GM19372 (cell line): ENCODE measurements around the gene LPO.

Source experiments
- ATAC-seq: cut with Tn5 transposase; IDR thresholded peaks from one replicate; pipeline ENCODE4 v1.9.1; 2021; ENCODE audit warnings: mild to moderate bottlenecking, low read depth, moderate library complexity; ENCODE audit not compliant: unreplicated experiment

LPO gene

DNA sequence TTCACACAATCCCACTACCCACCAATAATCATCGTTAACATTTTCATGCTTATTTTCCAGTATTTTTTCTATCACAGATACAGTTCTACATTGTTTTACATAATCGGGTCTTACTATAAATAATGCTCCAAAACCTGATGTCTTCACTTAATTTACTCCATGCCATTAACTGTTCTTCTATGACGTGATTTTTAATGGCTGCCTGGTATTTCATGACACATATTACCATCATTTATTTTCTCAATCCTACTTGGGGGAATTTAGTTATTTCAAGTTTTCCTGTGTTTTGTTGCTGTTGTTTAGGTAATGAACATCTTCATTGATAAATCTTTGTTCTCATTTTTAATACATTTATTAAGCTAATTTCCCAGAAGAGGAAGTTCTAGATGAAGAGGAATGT is 14.7 kb downstream of the LPO start:
- no peak for ATAC-seq

DNA sequence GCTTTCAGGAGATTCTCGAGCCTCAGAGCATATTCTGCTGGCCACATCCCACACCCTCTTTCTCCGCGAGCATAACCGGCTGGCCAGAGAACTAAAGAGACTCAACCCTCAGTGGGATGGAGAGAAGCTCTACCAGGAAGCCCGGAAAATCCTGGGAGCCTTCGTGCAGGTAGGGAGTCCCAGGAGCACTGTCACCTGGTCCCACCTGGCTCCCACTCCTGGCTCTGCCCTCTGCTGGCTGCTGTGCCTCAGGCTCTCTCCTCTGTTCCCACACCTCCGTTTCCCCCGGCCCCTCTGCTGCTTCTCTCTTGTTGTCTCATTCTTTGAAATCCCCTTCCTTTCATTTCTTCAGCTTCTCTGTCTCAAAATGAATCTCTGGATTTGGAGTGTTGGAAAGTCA is 16.4 kb downstream of the LPO start:
- no peak for ATAC-seq

DNA sequence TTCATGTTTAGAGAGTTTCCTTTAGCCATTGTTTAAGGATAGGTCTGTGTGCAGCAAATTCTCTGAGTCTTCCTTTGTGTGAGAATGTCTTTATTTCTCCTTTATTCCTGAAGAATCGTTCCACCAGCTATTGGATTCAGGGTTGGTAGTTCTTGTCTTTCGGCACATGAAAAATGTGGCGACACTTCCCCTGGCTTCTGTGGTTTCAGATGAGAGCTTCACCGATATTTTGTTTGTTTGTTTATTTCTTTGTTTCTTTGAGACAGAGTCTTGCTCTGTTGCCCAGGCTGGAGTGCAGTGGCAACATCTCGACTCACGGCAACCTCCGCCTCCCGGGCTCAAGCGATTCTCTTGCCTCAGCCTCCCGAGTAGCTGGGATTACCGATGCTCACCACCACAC is 23.8 kb downstream of the LPO start:
- no peak for ATAC-seq

DNA sequence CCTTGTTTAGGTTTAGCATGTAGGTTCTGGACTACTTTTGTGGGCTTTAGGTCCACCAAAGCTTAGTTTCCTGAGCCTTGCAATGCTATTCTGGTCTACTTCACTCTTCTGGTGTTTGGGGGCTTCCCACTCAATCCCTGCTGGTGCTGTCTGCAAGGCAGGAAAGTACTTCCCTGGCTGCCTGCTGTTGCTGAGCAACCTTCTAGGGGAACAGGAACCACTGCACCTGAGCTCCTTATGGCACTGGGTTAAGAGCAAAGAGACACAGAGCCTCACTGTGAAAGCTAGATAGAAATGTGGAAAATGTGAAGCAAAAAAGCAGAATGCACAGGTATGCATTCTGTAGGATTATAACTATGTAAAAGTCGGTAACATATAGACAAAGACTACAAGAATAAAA is 25.4 kb downstream of the LPO start:
- ATAC-seq = no peak

DNA sequence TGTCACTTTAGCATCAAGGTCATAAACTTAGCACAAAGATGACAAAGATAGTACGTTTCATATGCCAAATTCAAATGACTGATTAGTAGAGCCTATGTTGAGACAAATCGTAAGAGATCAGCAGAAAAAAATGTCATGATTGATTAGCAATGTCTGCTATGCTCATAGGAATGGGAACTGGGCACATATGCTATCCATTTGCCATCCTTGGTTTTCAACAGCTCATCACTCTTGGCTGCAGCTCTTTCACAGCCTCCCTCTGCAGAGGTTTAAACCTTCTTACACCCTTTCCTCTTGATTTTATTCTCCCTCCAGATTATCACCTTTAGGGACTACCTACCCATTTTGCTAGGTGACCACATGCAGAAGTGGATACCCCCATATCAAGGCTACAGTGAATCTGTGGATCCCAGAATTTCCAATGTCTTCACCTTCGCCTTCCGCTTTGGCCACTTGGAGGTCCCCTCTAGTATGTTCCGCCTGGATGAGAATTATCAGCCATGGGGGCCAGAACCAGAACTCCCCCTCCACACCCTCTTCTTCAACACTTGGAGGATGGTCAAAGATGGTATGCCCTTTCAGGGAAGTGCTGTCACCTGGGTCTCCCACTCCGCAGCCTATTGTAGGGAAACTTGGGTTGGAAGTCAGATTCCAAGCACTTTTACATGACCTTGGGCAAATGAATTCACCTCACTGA is 26.2 kb downstream of the LPO start:
- no peak for ATAC-seq

- ATAC-seq = no peak
Observed at GRCh38 chr17:58265271-58265670, 26.9 kb downstream of the LPO start.

DNA sequence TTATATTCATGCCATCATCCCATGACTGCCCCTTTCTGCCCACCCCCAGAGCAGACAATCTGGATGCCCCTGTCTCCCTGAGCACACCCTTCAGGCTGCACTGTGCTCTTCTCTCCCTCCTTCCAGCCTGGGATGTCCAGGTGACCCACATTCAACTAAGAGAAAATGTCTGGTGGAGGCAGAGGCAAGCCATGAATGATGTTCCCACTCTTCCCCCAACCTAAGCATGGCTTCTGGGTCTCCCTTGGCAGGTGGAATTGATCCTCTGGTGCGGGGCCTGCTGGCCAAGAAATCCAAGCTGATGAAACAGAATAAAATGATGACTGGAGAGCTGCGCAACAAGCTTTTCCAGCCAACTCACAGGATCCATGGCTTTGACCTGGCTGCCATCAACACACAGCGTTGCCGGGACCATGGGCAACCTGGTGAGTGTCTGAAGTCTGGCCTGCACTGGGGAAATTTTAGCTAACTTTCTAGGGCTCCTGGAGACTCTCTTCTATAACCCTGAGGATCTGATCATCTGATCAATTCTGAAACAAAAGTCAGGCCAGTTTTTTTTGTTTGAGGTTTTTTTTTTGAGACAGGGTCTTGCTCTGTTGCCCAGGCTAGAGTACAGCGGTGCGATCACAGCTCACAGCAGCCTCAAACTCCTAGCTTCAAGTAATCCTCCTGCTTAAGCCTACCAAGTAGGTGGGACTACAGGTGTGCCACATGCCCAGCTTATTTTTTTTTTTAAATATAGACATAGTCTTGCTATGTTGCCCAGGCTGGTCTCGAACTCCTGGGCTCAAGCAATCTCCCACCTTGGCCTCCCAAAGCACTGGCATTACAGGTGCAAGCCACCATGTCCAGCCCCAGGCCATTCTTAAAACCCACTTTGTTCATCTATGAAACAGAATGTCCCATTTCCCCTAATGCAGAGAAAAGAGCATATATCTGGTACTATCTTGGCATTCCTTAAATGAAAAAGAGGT is 27.8 kb downstream of the LPO start:
- no peak for ATAC-seq

GRCh38 chr17:58267347-58268324 is 29.3 kb downstream of the LPO start:
- no peak for ATAC-seq

- ATAC-seq = no peak
Observed at GRCh38 chr17:58268326-58268725, 29.9 kb downstream of the LPO start.

- ATAC-seq = no peak
Observed at GRCh38 chr17:58268774-58269556, 30.6 kb downstream of the LPO start.

DNA sequence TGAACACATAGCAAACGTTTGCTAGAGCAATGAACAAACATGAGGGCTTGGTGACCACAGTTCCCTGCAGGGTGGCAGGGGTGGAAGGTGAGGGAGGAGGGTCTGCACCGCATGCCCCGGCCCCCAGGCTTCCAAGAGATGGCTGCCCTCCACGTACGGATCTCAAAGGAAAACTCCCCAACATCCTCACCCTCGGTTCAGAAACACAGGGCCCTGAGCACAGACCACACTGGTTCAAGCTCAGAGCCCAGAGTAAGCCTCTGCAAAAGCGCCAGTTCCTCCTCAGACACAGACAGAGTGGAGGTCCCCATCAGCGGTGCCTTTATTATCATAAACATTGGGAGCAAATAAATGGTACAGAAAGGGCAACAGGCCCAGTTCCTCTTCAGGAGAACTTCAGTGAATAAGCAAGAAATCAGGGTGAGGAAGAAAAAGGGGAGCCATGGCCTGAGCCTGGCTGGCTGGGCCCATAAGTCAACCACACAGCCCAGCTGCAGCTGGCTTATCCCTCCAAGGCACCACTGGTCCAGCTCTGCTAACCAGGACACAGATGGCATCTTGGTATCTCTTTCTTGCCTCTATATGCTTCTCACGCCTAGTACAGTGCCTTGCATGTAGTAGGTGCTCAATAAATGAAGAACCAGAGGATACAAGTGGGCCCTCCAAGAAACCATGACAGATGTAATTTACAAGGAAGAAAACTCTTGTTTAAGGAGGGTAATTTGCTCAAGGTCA is 31.3 kb downstream of the LPO start:
- no peak for ATAC-seq

- no peak for ATAC-seq
Observed at GRCh38 chr17:58270476-58271215, 32.3 kb downstream of the LPO start.

GRCh38 chr17:58271216-58271931 is 33.0 kb downstream of the LPO start:
- no peak for ATAC-seq

- no peak for ATAC-seq
Observed at GRCh38 chr17:58272367-58273280, 34.2 kb downstream of the LPO start.

DNA sequence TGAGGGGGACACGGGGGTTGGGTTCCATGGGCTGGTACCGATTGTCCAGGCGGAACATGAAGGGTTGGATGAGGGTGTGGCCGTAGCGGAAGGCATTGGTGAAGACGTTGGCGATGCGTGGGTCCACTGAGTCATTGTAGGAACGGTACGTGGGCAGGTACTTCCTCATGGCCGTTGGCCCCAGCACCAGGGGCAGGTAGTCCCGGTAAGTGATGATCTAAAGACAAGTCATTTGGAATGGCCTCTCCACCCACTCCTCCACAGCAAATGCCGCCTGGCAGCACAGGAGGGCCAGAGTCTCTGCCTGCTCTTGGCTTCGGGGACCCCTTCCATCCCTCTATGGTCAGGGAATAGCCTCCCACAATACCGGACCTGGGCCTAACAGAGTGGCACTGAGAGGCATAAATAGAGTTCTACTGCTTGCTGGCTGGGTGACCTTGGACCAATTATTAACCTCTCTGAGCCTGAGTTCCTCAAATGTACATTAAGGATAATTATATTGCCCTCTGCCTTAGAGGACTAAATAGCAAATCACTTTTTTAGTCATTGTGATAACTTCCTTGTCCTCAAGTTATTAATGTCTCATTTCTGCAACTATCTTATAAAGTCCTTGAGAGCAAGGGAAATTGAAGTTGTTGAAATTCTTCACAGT is 35.2 kb downstream of the LPO start:
- no peak for ATAC-seq

- ATAC-seq = no peak
Observed at GRCh38 chr17:58275417-58275816, 37.0 kb downstream of the LPO start.
